Activated CD8-positive, alpha-beta T cell treated with anti-CD3 and anti-CD28 coated beads for 36 hours (primary cell): Measurements from ENCODE around the gene UBE2M. TPM values are rescaled to one million over a fixed set of nuclear protein-coding genes. Genes with fewer than 3 reads are reported as not detected.

Experiments
- ATAC-seq: fragments of 200-7000 bp; cut with Tn5 transposase; one replicate; pipeline ENCODE4 v1.10.0; 2021; ENCODE audit warnings: mild to moderate bottlenecking, moderate library complexity
- CTCF ChIA-PET: fragments of 350-600 bp; sonication (Branson Sonifier 250); formaldehyde crosslinking; loops from one replicate; lab custom pipeline; 2021; ENCODE audit warnings: antibody characterized with exemption; lab: Charles Lee
- POLR2A ChIA-PET: fragments of 350-600 bp; sonication (Branson Sonifier 250); formaldehyde crosslinking; loops from one replicate; lab custom pipeline; 2021; ENCODE audit warnings: antibody characterized with exemption; lab: Charles Lee
- DNase-seq: peaks from one replicate; pipeline ENCODE4 v3.0.0-alpha.2; 2020
- H3K27ac Mint-ChIP-seq: one replicate; pipeline ENCODE4 v1.8.0; 2021; ENCODE audit warnings: mild to moderate bottlenecking, mixed read lengths
- H3K27me3 Mint-ChIP-seq: one replicate; pipeline ENCODE4 v1.8.0; 2021; ENCODE audit warnings: mixed read lengths
- H3K36me3 Mint-ChIP-seq: one replicate; pipeline ENCODE4 v1.8.0; 2021; ENCODE audit warnings: low read depth, mixed read lengths
- H3K4me1 Mint-ChIP-seq: one replicate; pipeline ENCODE4 v1.8.0; 2021; ENCODE audit warnings: low read depth, mixed read lengths
- H3K4me3 Mint-ChIP-seq: one replicate; pipeline ENCODE4 v1.8.0; 2021; ENCODE audit warnings: mild to moderate bottlenecking, moderate library complexity, mixed read lengths
- H3K9me3 Mint-ChIP-seq: one replicate; pipeline ENCODE4 v1.8.0; 2021; ENCODE audit warnings: mixed read lengths
- intact Hi-C: fragments of 100-400 bp; cut with micrococcal nuclease; formaldehyde crosslinking; loops from one replicate; pipeline ENCODE4 v1.10.0; 2022
- total RNA-seq, 2 experiments: library from RNA; stranded (reverse); gene quantifications; one replicate each; pipeline ENCODE4 v1.2.3, GENCODE V29; 2021
- TF ChIP-seq, protein P1 (sequence below): fragments of 200-600 bp; IDR thresholded peaks from one replicate; pipeline ENCODE4 v1.8.0; 2022; ENCODE audit warnings: antibody characterized with exemption, mild to moderate bottlenecking

Gene UBE2M
- total RNA-seq, 2 experiments from 2014 or later, result 107 to 114 TPM

DNA sequence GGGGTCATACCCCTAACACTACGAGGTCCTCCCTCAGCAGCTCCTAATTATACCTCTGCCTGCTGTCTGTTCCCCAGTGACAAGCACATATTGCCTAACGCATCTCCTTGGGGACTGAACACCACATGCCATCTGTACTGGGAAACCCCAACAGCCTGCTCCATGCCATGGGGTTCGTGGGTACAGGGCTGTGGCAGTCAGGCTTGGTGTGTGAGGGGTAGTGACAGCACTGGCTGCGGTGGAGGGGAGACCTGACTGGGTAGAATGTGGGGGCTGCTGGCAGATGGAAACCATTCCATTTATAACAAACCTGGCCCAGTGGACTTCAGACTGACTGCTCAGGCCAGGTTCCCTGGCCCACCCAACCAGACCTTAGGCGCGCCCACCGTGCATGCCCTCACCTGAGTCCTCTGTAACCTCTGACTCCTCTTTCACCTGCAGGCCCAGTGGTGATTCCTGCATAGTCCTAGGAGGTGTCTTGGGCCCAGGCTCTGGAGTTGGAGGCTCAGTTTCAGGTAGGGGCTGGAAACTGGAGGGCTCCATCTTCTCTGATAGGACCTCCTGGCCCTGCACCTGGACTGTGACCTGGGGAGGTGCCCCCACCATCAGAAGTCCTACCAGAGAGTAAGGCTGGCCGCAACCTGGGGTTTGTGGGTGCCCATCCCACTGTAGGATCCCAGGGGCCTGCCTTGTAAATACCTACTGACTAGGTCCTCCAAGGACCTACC, 11.7 kb upstream of the UBE2M start:
- H3K36me3 Mint-ChIP-seq, result peaks cover 23% of the 10 kb centered on the region
- H3K4me1 Mint-ChIP-seq, result peaks cover 29% of the 10 kb centered on the region
- CTCF ChIA-PET, result no interaction called here
- no peaks in the 10 kb centered on the region for H3K9me3 Mint-ChIP-seq
- H3K27ac Mint-ChIP-seq, result no peak overlapping the region
- DNase-seq, result no peak
- no peaks in the 10 kb centered on the region for H3K27me3 Mint-ChIP-seq
- POLR2A ChIA-PET, result interaction anchor here (0.8 to 3.8 kb wide), 2 partner anchors 8 to 16 kb away, joined by 3 to 29 read pairs; no protein-coding TSS in a partner anchor
- intact Hi-C loops, result no loop called here
- TF ChIP-seq, protein P1, sequence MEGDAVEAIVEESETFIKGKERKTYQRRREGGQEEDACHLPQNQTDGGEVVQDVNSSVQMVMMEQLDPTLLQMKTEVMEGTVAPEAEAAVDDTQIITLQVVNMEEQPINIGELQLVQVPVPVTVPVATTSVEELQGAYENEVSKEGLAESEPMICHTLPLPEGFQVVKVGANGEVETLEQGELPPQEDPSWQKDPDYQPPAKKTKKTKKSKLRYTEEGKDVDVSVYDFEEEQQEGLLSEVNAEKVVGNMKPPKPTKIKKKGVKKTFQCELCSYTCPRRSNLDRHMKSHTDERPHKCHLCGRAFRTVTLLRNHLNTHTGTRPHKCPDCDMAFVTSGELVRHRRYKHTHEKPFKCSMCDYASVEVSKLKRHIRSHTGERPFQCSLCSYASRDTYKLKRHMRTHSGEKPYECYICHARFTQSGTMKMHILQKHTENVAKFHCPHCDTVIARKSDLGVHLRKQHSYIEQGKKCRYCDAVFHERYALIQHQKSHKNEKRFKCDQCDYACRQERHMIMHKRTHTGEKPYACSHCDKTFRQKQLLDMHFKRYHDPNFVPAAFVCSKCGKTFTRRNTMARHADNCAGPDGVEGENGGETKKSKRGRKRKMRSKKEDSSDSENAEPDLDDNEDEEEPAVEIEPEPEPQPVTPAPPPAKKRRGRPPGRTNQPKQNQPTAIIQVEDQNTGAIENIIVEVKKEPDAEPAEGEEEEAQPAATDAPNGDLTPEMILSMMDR, result no peak
- no peak overlapping the region for H3K4me3 Mint-ChIP-seq
- no peak for ATAC-seq

DNA sequence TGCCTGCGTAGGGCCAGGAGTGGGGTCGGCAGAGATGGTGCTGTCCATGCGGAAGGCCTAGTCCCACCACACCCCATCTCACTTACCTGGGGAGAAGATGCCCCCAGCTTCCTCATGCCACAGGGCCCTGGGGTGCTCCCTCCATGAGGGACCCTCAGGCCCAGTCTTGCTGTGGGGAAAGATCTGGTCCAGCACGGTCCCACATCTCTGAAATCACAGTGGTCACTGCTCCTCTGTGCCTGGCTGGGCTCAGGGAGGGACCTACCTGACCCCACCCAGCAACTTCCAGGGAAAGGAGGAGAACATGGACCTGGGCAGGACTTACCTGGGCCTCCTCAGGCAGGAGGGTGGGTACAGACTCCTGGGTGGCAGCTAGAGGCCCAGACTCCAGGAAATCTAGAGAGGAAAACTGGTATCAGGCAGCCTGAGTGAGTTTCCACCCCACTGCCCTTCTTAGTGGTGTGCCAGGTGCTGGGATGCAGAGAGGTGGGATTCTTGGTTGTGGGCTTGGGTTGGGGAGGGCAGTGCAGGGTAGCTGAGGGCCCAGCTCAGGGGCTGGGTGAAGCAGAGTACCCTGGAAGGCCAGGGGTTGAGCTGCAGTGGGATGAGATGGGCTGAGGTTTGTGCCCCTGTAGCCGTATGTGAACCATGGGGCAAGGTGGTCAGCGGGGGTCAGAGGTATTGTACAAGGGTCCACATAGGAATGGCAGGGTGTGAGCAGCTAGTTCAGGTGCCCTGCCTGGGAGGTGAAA, 11.0 kb upstream of the UBE2M start:
- H3K4me3 Mint-ChIP-seq, result no peak overlapping the region
- no peaks in the 10 kb centered on the region for H3K27me3 Mint-ChIP-seq
- ChIA-PET POLR2A (interaction anchor here (0.8 to 3.8 kb wide), 2 partner anchors 7 to 15 kb away, joined by 3 to 29 read pairs; no protein-coding TSS in a partner anchor), CTCF (no interaction called here)
- no peak for DNase-seq
- H3K27ac Mint-ChIP-seq, result no peak overlapping the region
- peaks cover 26% of the 10 kb centered on the region for H3K36me3 Mint-ChIP-seq
- intact Hi-C loops, result no loop called here
- H3K9me3 Mint-ChIP-seq, result no peaks in the 10 kb centered on the region
- H3K4me1 Mint-ChIP-seq, result peaks cover 29% of the 10 kb centered on the region
- TF ChIP-seq, protein P1, result no peak
- ATAC-seq, result no peak

DNA sequence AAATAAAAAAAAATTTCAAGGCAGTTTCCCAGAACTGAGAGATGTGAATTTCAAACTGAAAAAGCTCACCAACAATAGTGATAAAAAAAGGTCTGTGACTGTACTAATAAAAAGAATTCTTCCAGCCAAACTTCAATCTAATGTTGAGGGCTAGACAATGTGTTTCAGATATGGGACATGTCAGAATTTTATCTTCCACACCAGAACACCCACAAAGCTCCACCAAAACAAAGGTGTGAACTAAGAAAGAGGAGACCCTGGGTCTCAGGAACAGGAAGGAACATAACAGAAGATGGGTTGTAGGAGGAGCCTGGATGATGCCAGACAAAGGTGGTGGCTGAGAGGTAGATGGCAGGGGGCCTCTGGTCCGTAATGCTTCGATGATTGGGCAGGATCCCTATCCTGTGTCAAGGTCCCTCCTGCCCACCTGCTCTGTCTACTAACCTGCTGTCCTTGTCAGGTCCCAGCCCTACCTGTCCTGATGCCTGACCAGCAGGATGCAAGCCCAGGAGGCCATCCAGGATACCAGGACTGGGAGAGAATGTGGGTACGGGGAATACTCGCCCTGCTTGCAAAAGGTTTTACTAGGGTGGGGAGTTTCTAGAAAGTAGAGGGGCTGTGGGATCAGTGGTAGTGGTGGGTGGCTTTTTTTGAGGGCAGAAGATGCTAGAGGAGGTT, 10.2 kb upstream of the UBE2M start:
- H3K27ac Mint-ChIP-seq, result peak overlapping the region; percentile 40
- intact Hi-C loops, result no loop called here
- H3K4me3 Mint-ChIP-seq, result no peak overlapping the region
- H3K9me3 Mint-ChIP-seq, result no peaks in the 10 kb centered on the region
- DNase-seq, result no peak
- ChIA-PET POLR2A (interaction anchor here (1.0 kb wide), 2 partner anchors 13 to 21 kb away, joined by 3 to 4 read pairs; partner anchors contain the start of gene CHMP2A), CTCF (no interaction called here)
- no peaks in the 10 kb centered on the region for H3K27me3 Mint-ChIP-seq
- TF ChIP-seq, protein P1, result no peak
- peaks cover 30% of the 10 kb centered on the region for H3K36me3 Mint-ChIP-seq
- ATAC-seq, result no peak
- peaks cover 27% of the 10 kb centered on the region for H3K4me1 Mint-ChIP-seq

DNA sequence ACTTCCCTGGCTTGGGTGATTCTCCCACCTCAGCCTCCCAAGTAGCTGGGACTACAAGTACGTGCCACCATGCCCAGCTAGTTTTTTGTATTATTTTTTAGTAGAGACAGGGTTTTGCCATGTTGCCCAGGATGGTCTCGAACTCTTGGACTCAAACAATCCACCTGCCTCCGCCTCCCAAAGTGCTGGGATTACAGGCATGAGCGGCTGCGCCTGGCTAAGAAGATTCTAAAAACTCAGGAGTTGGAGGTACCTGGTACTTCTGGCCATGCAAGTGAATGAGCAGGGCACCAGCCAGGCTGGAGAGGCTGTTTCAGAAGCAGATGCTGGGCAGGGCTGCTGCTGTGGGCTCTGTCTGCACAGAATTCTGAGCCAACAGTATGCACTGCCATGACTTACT, 8.6 kb upstream of the UBE2M start:
- CTCF ChIA-PET, result interaction anchor here (1.3 to 2.0 kb wide), 2 partner anchors 14 to 47 kb away, joined by 3 to 7 read pairs; partner anchors contain the start of gene ZBTB45
- Mint-ChIP-seq H3K9me3 (no peaks in the 10 kb centered on the region), H3K36me3 (peaks cover 30% of the 10 kb centered on the region), H3K27ac (no peak overlapping the region), H3K27me3 (no peaks in the 10 kb centered on the region), H3K4me1 (peaks cover 28% of the 10 kb centered on the region), H3K4me3 (no peak overlapping the region)
- intact Hi-C loops, result no loop called here
- DNase-seq, result no peak
- TF ChIP-seq, protein P1, result no peak
- POLR2A ChIA-PET, result interaction anchor here (1.0 kb wide), 1 partner anchor 9 kb away, joined by 3 read pairs; the partner anchor contains the start of gene UBE2M
- ATAC-seq, result no peak
